Measurements from ENCODE around the gene CLNK.
"Not testable (repeated sequence)": the region's sequence is repeated elsewhere in the genome, so short reads cannot be mapped to it uniquely, and the experiment has no call there.

The CLNK gene

GRCh38 chr4:10614926-10615325 is 69.6 kb downstream of the CLNK start:
- DNase-seq (ENCODE audit: extremely low read depth in 1 of 2, low read depth in 1 of 2): not testable (repeated sequence)

DNA sequence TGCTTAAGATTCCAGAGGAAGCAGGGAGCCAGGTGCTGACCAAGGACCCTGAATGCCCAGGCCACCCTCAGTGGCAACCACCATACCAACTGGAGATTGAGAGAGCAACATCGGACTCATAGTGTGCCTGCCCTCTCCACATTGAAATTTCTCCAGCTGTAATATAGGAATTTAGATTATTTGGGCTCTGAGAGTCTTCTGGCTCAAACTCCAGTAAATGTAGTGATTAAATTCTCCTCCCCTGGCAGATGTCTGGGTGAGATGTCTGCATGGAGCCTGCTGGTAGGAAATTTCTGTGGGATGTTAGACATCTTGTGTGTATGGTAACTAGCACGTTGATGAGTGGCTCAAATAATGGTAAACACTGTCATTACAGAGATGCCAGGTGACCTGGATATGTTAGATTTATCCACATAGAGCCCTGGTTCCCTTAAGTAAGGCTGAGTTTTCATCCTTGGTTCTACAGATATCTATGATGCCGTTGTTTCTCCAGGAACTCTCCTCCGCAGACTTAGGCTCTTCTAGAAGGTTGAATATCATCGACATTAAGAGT is 70.6 kb downstream of the CLNK start:
- no peak for DNase-seq (ENCODE audit: extremely low read depth in 1 of 2, low read depth in 1 of 2)

DNA sequence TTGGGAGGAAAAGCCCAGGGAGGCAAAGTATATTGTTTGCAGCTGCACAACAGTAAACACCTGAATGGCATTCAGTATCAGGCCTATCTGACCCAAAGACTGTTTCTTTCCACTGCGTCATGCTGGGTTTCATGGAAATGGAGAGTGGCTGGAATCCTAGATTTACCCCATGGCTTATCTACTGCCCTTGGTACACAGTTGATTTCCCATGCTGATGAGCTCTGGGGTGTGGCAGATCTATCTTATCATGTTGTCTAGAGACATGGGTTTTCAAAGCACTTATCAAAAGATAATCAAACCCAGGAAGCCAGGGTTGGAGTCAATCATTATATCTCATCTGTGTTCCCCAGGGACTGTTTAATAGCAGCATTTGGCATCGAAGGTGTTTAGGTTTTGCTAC is 72.1 kb downstream of the CLNK start:
- DNase-seq (ENCODE audit: extremely low read depth in 1 of 2, low read depth in 1 of 2): no peak

DNA sequence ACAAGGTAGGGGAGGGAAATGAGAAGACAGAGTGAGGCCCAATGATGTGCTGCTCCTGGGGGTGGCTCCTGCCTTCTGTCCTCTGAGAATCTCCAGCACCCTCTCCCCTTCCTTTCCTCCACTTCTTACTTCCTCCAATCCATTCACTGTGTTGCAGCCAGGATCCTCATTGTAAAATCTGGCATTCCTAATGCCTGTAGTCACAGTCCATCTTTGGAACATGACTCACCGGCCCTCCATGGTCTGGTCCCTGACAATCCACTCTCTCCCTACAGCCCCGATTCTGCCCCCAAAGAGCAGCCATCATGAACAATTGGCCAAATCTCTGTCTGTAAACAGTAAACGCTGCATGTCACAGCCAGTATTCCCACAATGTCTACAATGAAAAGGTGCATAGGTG is 72.9 kb downstream of the CLNK start:
- no peak for DNase-seq (ENCODE audit: extremely low read depth in 1 of 2, low read depth in 1 of 2)

DNA sequence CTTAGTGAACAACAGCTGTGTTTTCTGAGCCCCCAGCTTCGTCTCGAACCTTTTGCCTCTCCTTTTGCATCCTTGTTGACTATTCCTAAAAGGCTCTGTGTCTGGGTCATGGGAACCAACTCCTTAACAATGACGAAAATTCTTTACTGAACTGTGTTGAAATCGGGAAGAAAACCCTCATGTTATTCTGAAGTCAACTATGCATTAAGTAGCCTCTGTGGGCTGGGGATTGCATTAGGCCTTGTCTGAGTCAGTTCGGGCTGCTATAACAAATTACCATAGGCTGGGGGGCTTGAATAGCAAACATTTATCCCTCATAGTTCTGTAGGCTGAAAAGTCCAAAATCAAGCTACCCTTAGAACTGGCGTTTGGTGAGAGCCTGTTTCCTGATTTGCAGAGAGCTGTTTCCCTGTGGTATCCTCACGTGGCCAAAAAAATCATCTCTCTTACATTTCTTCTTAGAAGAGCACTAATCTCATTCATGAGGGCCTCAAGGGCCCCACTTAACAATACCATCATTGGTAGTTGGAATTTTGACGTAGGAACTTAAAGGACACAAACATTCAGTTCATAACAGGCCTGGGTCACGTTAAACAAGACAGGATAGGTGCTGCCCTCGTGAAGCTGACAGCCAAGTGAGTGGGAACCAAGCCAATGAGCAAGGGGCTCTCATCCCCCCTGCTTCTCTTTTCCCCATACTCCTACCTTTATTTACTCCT is 75.9 kb downstream of the CLNK start:
- no peak for DNase-seq (ENCODE audit: extremely low read depth in 1 of 2, low read depth in 1 of 2)

DNA sequence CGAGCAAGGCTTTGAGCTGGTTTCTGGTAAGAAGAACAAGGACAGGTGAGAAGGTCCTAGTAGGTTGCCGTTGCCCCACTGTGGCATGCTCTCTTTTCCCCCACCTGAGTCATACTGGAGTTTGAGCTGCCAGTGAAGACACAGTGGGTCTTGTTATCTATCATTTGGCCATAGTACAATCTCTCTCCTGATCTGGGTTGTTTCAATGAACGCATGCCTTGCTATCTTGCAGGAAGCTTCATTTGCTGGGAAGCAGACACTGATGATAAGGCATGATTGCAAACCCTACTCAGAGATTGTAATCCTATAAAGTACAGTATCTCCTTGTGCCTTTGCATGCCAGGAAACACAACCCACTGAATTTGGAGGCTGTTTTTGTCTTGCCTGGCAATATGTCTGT is 77.4 kb downstream of the CLNK start:
- DNase-seq (ENCODE audit: extremely low read depth in 1 of 2, low read depth in 1 of 2): no peak

- no peak for DNase-seq (ENCODE audit: extremely low read depth in 1 of 2, low read depth in 1 of 2)
These were observed 77.9 kb downstream of the CLNK start for GRCh38 chr4:10606483-10607155.

GRCh38 chr4:10605746-10606482 is 78.7 kb downstream of the CLNK start:
- DNase-seq (ENCODE audit: extremely low read depth in 1 of 2, low read depth in 1 of 2): no peak

DNA sequence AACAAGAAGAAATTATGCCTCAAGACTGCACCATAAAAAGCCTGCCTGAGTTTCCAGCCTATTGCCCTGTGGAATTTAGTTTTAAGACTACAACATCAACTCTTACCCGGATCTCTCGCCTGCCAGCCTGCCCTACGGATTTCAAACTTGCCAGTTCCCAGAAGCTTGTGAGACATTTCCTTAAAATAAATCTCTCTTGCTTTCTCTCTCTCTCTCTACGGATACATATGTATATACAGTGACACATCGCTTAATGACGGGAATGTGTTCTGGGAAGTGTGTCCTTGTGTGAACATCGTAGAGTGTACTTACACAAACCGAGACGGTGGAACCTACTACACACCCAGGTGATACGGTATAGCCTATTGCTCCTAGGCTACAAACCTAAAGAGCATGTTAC is 79.5 kb downstream of the CLNK start:
- no peak for DNase-seq (ENCODE audit: extremely low read depth in 1 of 2, low read depth in 1 of 2)

- no peak for DNase-seq (ENCODE audit: extremely low read depth in 1 of 2, low read depth in 1 of 2)
These were observed 85.0 kb downstream of the CLNK start for GRCh38 chr4:10599574-10599973.

DNA sequence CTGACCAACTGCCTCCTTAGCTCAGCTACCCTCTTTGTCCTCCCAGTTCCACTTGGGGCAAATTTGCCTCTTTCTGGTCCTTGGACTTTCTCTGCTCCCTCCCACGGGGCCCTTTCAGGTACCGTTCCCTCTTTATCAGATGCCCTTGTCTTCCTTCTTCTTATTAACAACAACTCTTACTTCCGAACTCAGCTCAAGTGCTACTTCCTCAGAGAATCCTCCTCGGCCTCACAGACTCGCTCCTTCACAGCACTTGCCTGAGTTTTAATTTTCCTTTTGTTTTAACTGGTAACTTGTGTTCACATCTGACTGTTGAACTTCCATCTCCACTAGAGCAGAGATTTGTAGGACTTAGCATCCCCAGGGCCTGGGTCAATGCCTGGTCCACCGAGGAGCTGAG is 85.7 kb downstream of the CLNK start:
- DNase-seq (ENCODE audit: extremely low read depth in 1 of 2, low read depth in 1 of 2): no peak

GRCh38 chr4:10596586-10597290 is 87.8 kb downstream of the CLNK start:
- no peak for DNase-seq (ENCODE audit: extremely low read depth in 1 of 2, low read depth in 1 of 2)

- DNase-seq (ENCODE audit: extremely low read depth in 1 of 2, low read depth in 1 of 2): no peak
These were observed 91.4 kb downstream of the CLNK start for GRCh38 chr4:10593130-10593529.

- no peak for DNase-seq (ENCODE audit: extremely low read depth in 1 of 2, low read depth in 1 of 2)
These were observed 93.7 kb downstream of the CLNK start for GRCh38 chr4:10590896-10591295.

- DNase-seq (ENCODE audit: extremely low read depth in 1 of 2, low read depth in 1 of 2): no peak
These were observed 94.8 kb downstream of the CLNK start for GRCh38 chr4:10589799-10590198.

DNA sequence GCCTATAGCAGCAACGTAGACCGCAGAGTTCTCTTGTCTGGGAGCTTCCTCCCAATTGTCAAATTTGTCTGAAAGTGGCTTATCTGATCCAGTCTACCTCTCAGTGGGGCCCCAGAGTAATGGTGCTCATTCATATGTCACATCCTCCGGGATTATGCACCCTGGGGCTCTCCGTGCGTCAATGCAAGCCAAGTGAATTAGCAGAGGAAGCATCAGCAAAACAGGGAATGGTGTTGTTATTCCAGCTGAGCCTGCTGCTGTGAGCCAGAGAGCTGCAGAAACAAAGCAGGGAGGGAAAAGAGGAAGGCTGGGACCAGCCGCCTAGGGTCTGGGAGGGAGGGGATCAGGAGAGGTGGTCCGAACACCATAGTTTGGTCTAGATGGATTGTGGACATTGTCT is 95.2 kb downstream of the CLNK start:
- DNase-seq (ENCODE audit: extremely low read depth in 1 of 2, low read depth in 1 of 2): no peak

DNA sequence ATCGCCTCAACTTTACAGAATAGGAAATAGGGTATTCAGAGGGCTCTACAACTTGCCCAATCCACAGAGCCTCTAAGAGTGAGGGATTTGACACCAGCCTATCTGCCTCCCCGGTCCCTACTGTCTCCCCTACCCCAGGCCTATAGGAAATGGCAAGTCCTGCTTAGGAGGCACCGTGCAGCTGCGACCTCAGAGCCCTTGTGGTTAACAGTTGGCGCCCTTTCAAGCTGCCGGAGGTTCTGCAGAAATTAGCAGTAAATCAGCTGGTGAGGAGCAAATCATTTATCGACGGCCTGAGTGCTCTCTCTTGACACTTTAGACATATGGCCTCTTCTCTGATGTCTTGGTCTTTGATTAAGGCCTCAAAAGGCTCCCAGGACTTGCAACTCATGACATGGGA is 96.9 kb downstream of the CLNK start:
- peak in 1 of 2 donors; percentile 2 for DNase-seq (ENCODE audit: extremely low read depth in 1 of 2, low read depth in 1 of 2)

DNA sequence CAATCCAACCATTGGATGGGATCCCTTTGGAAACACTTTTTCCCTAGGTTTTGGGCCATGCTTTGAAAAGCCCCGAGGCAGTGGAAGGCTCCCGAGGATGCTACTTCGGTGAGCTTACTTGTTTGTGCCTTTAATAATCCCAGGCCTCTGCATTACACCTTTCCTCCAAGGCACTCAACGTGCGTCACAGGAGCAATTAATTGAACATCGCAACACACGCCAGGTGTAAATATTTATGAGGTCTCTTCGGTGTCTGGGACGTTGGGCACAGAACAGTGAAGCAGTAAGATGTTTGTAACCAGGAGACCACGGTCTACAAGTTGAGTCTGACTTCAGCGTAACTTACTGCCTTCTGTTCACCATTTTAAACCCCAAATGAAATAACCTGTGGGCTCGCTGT is 97.3 kb downstream of the CLNK start:
- DNase-seq (ENCODE audit: extremely low read depth in 1 of 2, low read depth in 1 of 2): no peak

DNA sequence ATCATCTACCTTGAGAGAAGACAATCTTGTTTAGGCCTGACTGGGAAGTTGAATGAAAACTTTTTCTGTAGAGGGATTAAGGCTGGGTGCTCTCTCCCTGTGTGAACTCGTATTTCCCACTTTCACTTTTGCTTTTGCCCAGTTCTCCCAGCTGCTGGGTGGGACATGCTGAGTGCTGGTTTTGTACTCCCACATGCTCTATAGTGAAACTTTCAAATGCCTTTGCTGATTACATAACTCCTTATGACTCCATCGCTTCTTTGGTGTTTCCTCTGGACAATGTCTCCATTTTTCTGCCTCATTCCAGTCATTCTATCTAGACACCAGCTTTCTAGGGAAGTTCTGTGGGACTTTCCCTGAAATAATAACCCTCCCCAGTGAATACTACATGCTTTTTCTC is 100.5 kb downstream of the CLNK start:
- no peak for DNase-seq (ENCODE audit: extremely low read depth in 1 of 2, low read depth in 1 of 2)

GRCh38 chr4:10582951-10583350 is 101.6 kb downstream of the CLNK start:
- DNase-seq (ENCODE audit: extremely low read depth in 1 of 2, low read depth in 1 of 2): no peak

DNA sequence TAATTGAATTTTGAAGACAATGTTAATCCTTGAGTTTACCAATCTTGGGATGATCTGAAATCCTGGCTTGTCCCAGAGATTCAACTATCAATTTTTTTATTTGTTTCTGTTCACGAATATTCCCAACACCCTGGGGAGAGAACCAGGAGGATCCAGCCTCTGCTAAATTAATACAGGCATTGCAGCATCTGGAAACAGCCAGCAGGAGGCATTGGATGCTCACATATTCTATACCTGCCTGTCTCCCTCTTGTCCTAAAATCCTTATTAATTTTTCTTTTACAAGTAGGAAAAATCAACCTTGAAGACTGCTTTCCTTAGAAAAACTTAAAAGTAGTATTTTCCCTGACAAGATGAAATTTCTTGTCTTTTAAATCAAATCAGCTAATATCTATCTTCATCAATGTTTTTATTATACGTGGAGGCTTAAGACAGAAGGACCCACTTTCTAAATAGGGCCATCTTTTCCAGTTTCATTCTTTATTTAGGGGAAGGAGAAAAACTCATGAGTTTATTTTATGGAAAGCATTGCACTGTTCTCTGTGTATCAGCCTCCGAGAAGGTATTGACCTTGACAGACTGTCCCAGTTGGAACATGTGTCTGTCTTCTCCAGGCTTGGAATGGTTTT is 102.4 kb downstream of the CLNK start:
- no peak for DNase-seq (ENCODE audit: extremely low read depth in 1 of 2, low read depth in 1 of 2)
